HepG2 (cell line): Measurements from ENCODE around the gene PRKCSH. TPM values are rescaled to one million over a fixed set of nuclear protein-coding genes. Genes with fewer than 3 reads are reported as not detected.

ENCODE experiments used
- CREB1 ChIP-seq, 2 experiments: fragments of 450-650 bp in 1 of 2; IDR thresholded peaks; 2 replicates each; pipeline ENCODE4 v1.6.1; 2016 to 2017; ENCODE audit warnings: control low read depth in 1 of 2, mild to moderate bottlenecking in 1 of 2, missing compliant biosample characterization in 1 of 2, missing genetic modification characterization in 1 of 2
- DNMT1 ChIP-seq: sonication (generic); formaldehyde crosslinking; IDR thresholded peaks from 2 replicates; pipeline ENCODE4 v1.5.1; 2020; ENCODE audit warnings: mild to moderate bottlenecking, missing genetic modification reagents
- EHMT2 ChIP-seq: fragments of 200-600 bp; sonication (generic); IDR thresholded peaks from 2 replicates; pipeline ENCODE4 v1.7.0; 2017; ENCODE audit warnings: antibody characterized with exemption, low read depth, low read length, borderline replicate concordance
- KLF16 ChIP-seq, 2 experiments: sonication (generic) in 1 of 2; formaldehyde crosslinking in 1 of 2; IDR thresholded peaks; 2 replicates each; pipeline versions ENCODE4 v1.6.1 to v1.8.0; 2016 to 2023; ENCODE audit warnings: missing genetic modification reagents in 2 of 2, missing compliant biosample characterization in 1 of 2
- MEIS2 ChIP-seq: sonication (generic); formaldehyde crosslinking; IDR thresholded peaks from 2 replicates; pipeline ENCODE4 v1.9.0; 2021; ENCODE audit warnings: mild to moderate bottlenecking, missing genetic modification reagents
- POLR2A ChIP-seq, 2 experiments: IDR thresholded peaks; 2 replicates each; pipeline ENCODE4 v1.6.1; 2011; ENCODE audit warnings: low read depth in 2 of 2, low read length in 2 of 2, mild to moderate bottlenecking in 1 of 2, moderate library complexity in 1 of 2; ENCODE audit not compliant: insufficient read depth in 1 of 2
- REL ChIP-seq: sonication (generic); formaldehyde crosslinking; conservative IDR thresholded peaks from 2 replicates; pipeline ENCODE4 v1.8.0; 2022; ENCODE audit warnings: mild to moderate bottlenecking, missing genetic modification reagents, moderate library complexity
- ZFP37 ChIP-seq: sonication (generic); formaldehyde crosslinking; IDR thresholded peaks from 2 replicates; pipeline ENCODE4 v1.4.0; 2020; ENCODE audit warnings: missing genetic modification reagents, borderline replicate concordance
- ZNF10 ChIP-seq: sonication (generic); formaldehyde crosslinking; IDR thresholded peaks from 2 replicates; pipeline ENCODE4 v1.4.0; 2020; ENCODE audit warnings: mild to moderate bottlenecking, low read depth, missing genetic modification reagents, borderline replicate concordance
- ZNF292 ChIP-seq: sonication (generic); formaldehyde crosslinking; IDR thresholded peaks from 2 replicates; pipeline ENCODE4 v1.8.1; 2022; ENCODE audit warnings: mild to moderate bottlenecking, low read depth, missing genetic modification reagents, borderline replicate concordance
- ZNF34 ChIP-seq: sonication (generic); formaldehyde crosslinking; IDR thresholded peaks from 2 replicates; pipeline ENCODE4 v1.4.0; 2020; ENCODE audit warnings: mild to moderate bottlenecking, missing genetic modification reagents, borderline replicate concordance
- ZNF567 ChIP-seq: sonication (generic); formaldehyde crosslinking; IDR thresholded peaks from 2 replicates; pipeline ENCODE4 v1.8.1; 2023; ENCODE audit warnings: mild to moderate bottlenecking, missing genetic modification reagents, borderline replicate concordance
- ZNF607 ChIP-seq: sonication (generic); formaldehyde crosslinking; IDR thresholded peaks from 2 replicates; pipeline ENCODE4 v1.5.1; 2020; ENCODE audit warnings: missing genetic modification reagents, mild to moderate bottlenecking, borderline replicate concordance
- ZNF713 ChIP-seq: sonication (generic); formaldehyde crosslinking; IDR thresholded peaks from 2 replicates; pipeline ENCODE4 v1.4.0; 2020; ENCODE audit warnings: mild to moderate bottlenecking, missing genetic modification reagents
- polyA plus RNA-seq, 8 experiments: library from polyadenylated mRNA; depleted of rRNA in 3 of 8; stranded (reverse) in 7 of 8; unstranded in 1 of 8; fragments of >200 nt; fragmentation: Illumina TruSeq in 4 of 8; extraction: Trizol in 4 of 8; gene quantifications; 2 replicates each; pipeline versions ENCODE4 v1.2.1 to v1.2.3, GENCODE V29; 2011 to 2016; ENCODE audit warnings: low read depth in 4 of 8, missing spikeins in 1 of 8, mixed read lengths in 1 of 8; ENCODE audit not compliant: insufficient read depth in 1 of 8
- total RNA-seq, 5 experiments: library from RNA; depleted of rRNA; stranded (reverse); fragments of >200 nt; fragmentation: Illumina TruSeq; extraction: Trizol; gene quantifications; 2 replicates each; pipeline ENCODE4 v1.2.3, GENCODE V29; 2016; ENCODE audit warnings: low read depth in 1 of 5
- TF ChIP-seq, protein P1 (sequence below): sonication (generic); formaldehyde crosslinking; IDR thresholded peaks from 2 replicates; pipeline ENCODE4 v1.4.0; 2020; ENCODE audit warnings: missing genetic modification reagents, borderline replicate concordance
- TF ChIP-seq, protein P2 (sequence below): sonication (generic); IDR thresholded peaks from 2 replicates; pipeline ENCODE4 v1.6.1; 2016; ENCODE audit warnings: low read depth, borderline replicate concordance
- TF ChIP-seq, protein P3 (sequence below), 2 experiments: IDR thresholded peaks; 2 replicates each; pipeline ENCODE4 v1.6.1; 2011 to 2012; ENCODE audit warnings: low read length in 2 of 2, borderline replicate concordance in 1 of 2, low read depth in 1 of 2, mild to moderate bottlenecking in 1 of 2, moderate library complexity in 1 of 2
- TF ChIP-seq, protein P4 (sequence below): sonication (generic); formaldehyde crosslinking; IDR thresholded peaks from 2 replicates; pipeline ENCODE4 v1.8.0; 2022; ENCODE audit warnings: mild to moderate bottlenecking, missing genetic modification reagents; ENCODE audit not compliant: insufficient replicate concordance

The PRKCSH gene
- total and polyA plus RNA-seq, 2 of the 13 experiments (the other 11 are each of a cell fraction or from before 2014, with no cell fraction given): 85.1 to 125 TPM

DNA sequence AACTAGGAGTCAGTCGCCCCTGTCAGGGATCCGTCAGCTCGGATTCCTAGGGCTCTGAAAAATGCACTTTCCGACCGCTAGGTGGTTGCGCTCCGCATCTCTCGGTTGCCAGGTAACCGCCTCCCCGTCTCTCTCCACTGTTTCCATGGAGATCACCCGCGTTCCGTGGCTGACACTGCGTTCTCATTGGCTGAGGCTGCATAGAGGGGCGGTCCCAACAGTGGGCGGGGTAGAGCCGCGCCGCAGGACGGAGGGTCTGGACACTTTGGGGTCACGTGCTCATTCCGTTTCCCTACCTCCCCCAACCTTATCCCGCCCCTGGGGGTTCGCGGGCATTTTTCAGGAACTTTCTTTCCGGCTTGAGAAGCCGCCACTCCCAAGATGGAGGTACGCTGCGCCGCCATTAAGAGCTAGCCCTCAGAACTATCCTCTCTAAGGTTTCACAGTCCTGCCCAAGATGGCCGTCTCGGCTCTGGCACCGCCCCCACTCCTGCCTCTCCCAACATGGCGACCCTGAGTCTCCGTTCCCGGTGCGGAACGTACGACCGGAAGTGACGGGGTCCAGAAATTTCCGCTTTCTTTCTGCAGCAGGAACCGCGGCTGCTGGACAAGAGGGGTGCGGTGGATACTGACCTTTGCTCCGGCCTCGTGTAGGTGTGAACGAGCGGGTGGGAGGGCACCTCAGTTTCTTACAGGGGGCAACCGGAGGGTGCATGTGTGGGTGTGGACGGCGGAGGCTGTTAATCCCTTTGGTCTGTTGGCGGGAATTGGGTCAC, at the start of gene PRKCSH, which contains the start of gene ODAD3 (continued):
- TF ChIP-seq, protein P1, sequence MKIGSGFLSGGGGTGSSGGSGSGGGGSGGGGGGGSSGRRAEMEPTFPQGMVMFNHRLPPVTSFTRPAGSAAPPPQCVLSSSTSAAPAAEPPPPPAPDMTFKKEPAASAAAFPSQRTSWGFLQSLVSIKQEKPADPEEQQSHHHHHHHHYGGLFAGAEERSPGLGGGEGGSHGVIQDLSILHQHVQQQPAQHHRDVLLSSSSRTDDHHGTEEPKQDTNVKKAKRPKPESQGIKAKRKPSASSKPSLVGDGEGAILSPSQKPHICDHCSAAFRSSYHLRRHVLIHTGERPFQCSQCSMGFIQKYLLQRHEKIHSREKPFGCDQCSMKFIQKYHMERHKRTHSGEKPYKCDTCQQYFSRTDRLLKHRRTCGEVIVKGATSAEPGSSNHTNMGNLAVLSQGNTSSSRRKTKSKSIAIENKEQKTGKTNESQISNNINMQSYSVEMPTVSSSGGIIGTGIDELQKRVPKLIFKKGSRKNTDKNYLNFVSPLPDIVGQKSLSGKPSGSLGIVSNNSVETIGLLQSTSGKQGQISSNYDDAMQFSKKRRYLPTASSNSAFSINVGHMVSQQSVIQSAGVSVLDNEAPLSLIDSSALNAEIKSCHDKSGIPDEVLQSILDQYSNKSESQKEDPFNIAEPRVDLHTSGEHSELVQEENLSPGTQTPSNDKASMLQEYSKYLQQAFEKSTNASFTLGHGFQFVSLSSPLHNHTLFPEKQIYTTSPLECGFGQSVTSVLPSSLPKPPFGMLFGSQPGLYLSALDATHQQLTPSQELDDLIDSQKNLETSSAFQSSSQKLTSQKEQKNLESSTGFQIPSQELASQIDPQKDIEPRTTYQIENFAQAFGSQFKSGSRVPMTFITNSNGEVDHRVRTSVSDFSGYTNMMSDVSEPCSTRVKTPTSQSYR (CRISPR knock-in tag): peak; percentile 65; the same call in 1 of the 2 replicates
- TF ChIP-seq POLR2A (IDR thresholded peaks at IDR 0.05; ENCODE audit: insufficient read depth in 1 of 2, low read depth in 2 of 2, low read length in 2 of 2) (peak; percentile 86 to 88), EHMT2 (no peak), REL (CRISPR knock-in tag) (no peak), ZNF34 (no peak), MEIS2 (CRISPR knock-in tag) (peak; percentile 53; the same call in 1 of the 2 replicates), ZNF713 (CRISPR knock-in tag) (no peak), ZFP37 (CRISPR knock-in tag) (no peak; the same call in 1 of the 2 replicates), ZNF607 (peak; percentile 79; the same call in 1 of the 2 replicates), ZNF10 (CRISPR knock-in tag) (no peak), DNMT1 (CRISPR knock-in tag) (0 out of 2 replicates have a peak, but pooled peaks have one; percentile 54), CREB1 (IDR thresholded peaks at IDR 0.05) (peak; percentile 89), CREB1 (CRISPR knock-in tag; IDR thresholded peaks at IDR 0.05) (peak; percentile 99), KLF16 (CRISPR knock-in tag; IDR thresholded peaks at IDR 0.05) (peak in 1 of 2 experiments; percentile 82; a peak in 2 of 4 replicates), ZNF292 (CRISPR knock-in tag) (no peak), ZNF567 (CRISPR knock-in tag) (no peak)
- TF ChIP-seq, protein P2, sequence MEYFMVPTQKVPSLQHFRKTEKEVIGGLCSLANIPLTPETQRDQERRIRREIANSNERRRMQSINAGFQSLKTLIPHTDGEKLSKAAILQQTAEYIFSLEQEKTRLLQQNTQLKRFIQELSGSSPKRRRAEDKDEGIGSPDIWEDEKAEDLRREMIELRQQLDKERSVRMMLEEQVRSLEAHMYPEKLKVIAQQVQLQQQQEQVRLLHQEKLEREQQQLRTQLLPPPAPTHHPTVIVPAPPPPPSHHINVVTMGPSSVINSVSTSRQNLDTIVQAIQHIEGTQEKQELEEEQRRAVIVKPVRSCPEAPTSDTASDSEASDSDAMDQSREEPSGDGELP: 0 out of 2 replicates have a peak, but pooled peaks have one; percentile 26
- TF ChIP-seq, protein P3, sequence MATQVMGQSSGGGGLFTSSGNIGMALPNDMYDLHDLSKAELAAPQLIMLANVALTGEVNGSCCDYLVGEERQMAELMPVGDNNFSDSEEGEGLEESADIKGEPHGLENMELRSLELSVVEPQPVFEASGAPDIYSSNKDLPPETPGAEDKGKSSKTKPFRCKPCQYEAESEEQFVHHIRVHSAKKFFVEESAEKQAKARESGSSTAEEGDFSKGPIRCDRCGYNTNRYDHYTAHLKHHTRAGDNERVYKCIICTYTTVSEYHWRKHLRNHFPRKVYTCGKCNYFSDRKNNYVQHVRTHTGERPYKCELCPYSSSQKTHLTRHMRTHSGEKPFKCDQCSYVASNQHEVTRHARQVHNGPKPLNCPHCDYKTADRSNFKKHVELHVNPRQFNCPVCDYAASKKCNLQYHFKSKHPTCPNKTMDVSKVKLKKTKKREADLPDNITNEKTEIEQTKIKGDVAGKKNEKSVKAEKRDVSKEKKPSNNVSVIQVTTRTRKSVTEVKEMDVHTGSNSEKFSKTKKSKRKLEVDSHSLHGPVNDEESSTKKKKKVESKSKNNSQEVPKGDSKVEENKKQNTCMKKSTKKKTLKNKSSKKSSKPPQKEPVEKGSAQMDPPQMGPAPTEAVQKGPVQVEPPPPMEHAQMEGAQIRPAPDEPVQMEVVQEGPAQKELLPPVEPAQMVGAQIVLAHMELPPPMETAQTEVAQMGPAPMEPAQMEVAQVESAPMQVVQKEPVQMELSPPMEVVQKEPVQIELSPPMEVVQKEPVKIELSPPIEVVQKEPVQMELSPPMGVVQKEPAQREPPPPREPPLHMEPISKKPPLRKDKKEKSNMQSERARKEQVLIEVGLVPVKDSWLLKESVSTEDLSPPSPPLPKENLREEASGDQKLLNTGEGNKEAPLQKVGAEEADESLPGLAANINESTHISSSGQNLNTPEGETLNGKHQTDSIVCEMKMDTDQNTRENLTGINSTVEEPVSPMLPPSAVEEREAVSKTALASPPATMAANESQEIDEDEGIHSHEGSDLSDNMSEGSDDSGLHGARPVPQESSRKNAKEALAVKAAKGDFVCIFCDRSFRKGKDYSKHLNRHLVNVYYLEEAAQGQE (IDR thresholded peaks at IDR 0.05; ENCODE audit: borderline replicate concordance in 1 of 2, low read depth in 1 of 2, low read length in 2 of 2): peak in 1 of 2 experiments; percentile 57; a peak in 2 of 4 replicates
- TF ChIP-seq, protein P4, sequence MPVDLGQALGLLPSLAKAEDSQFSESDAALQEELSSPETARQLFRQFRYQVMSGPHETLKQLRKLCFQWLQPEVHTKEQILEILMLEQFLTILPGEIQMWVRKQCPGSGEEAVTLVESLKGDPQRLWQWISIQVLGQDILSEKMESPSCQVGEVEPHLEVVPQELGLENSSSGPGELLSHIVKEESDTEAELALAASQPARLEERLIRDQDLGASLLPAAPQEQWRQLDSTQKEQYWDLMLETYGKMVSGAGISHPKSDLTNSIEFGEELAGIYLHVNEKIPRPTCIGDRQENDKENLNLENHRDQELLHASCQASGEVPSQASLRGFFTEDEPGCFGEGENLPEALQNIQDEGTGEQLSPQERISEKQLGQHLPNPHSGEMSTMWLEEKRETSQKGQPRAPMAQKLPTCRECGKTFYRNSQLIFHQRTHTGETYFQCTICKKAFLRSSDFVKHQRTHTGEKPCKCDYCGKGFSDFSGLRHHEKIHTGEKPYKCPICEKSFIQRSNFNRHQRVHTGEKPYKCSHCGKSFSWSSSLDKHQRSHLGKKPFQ: peak; percentile 31
